A549 treated with CpdA at 1 μM for 4 hours (cell line): ENCODE data around the gene RNU1-3. TPM values are rescaled to one million over a fixed set of nuclear protein-coding genes. Genes with fewer than 3 reads are reported as not detected.

Source experiments
- total RNA-seq: library from RNA; stranded (reverse); fragments of 200-300 nt; extraction: Qiagen RNA extraction; gene quantifications from 5 replicates; pipeline ENCODE4 v1.2.3, GENCODE V29; 2022; ENCODE audit warnings: low read depth

Gene RNU1-3
- not detected in 5 replicates for total RNA-seq

GRCh38 chr1:16666502-16667413 is at the start of gene RNU1-3:
RNU1-3 (minus strand) TSS chr1:16666948.

Other genes starting within 250 kb of the RNU1-3 start
- 0.06 to 0.12 TPM (median 0.09 TPM) in 4 of 5 replicates, not detected in the other for gene SPATA21, start 229.5 kb downstream of the RNU1-3 start, total RNA-seq
- gene NECAP2, start 226.2 kb downstream of the RNU1-3 start, total RNA-seq: 40.3 to 42.7 TPM (median 40.6 TPM) in 5 replicates
- not detected in 5 replicates for gene RNU1-1, start 152.7 kb downstream of the RNU1-3 start, total RNA-seq
- 15.4 to 23.6 TPM (median 22.8 TPM) in 5 replicates for gene NBPF1, start 53.4 kb downstream of the RNU1-3 start, total RNA-seq
- not detected in 5 replicates for gene RNU1-4, start 73.6 kb upstream of the RNU1-3 start, total RNA-seq
- not detected in 5 replicates for gene RNU1-2, start 229.0 kb upstream of the RNU1-3 start, total RNA-seq